D721Med (cell line): ENCODE results near the gene YRDC.

Source experiments
- DNase-seq: peaks from one replicate; pipeline ENCODE4 v3.0.0; 2011; ENCODE audit warnings: low spot score; ENCODE audit not compliant: insufficient read length
- FAIRE-seq: peaks from 2 replicates; lab custom pipeline; 2011; peaks lifted over from hg19 to GRCh38; lab: Jason Lieb, UNC
- CTCF ChIP-seq: IDR thresholded peaks from 2 replicates; pipeline ENCODE4 v1.5.1; 2012; ENCODE audit warnings: mild to moderate bottlenecking, control low read depth; ENCODE audit not compliant: insufficient read depth; ENCODE audit errors: missing control alignments

Gene YRDC

DNA sequence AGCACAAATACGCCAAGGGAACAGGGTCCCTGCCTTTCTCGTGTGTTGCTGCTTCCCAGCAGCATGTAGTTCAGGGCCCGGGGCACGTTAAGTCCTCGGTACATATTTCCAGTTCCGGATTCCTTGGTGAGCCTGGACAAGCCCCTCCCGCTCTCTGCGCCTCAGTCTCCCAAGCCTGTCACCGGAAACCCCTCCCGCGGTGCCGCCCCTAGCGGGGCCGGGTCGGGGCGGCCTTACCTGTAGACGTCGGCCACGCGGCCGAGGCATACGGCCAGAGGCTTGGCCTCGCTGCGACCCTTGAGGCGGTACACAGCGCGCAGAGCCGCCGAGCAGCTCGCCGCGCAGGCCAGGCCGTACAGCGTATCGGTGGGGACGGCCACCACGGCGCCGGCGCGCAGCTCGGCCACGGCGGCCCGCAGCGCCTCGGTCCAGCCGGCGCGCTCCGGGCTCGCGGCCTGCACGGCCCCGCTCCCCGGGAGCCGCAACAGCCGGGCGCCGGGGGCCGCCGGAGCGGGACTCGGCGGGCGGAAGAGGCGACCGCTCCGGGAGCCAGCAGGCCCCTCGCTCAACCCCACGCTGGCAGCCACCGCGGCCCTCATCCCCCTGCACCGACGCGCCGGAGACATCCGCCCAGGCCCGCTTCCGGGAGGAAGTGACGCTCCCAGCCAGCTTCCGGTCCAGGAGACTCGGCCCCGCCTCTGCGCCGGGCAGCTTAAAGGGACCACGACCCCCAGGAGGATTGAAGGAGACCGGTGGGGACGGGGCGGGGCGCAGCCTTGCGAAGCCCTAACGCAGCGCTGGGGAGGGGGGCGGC is at the start of gene YRDC, which contains the start of gene C1orf122:
Gene YRDC, minus strand, starts transcription at position 654 of the 814 bp plus-strand sequence. Its CDS starts 28 bp downstream, at position 626.
Gene C1orf122, plus strand, starts transcription at position 236 of the 814 bp plus-strand sequence. CDS start 615 bp downstream, outside the sequence.
- FAIRE-seq (no peak), DNase-seq (peak; percentile 95)
- no peak for TF ChIP-seq CTCF

- no peak for TF ChIP-seq CTCF
- no peak for DNase-seq
- FAIRE-seq, result no peak
These were observed 46.4 kb upstream of the YRDC start for GRCh38 chr1:37854406-37854805.

DNA sequence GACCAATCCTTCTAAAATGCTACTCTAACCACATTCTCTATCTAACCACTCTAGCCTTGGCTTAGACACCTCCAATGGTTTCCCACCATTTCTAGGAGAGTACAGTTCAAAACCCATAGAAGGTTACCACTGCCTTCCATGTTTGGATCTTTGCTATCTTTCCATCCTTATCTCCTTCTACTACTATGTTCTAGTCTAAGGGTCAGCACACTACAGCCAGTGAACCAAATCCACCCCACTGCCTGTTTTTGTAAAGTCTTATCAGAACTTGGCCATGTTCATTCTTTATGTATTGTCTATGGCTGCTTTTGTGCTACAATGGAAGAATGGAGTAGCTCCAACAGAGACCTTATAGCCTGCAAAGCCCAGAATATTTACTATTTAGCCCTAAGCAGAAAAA is 45.1 kb upstream of the YRDC start:
- no peak for TF ChIP-seq CTCF
- no peak for DNase-seq
- no peak for FAIRE-seq

DNA sequence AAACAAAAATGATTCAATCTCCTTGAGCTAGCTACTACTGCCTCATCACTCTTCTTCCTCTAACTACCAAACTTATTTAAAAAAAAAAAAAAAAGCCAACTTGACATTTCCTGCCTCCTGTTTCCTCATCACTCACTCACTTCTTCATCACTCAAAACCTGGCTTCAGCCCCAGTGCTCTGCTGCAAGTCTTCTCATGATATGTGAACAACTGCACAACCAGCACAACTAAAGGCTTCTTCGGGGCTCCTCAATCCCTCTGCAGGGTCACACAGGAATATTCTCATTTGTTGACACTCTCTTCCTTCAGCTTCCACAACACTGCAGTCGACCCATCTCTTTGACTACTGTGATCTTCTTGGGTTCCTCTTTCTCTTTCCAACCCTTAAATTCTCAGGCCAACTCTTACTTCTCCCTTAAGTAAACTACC is 43.8 kb upstream of the YRDC start:
- no peak for TF ChIP-seq CTCF
- DNase-seq (no peak), FAIRE-seq (no peak)

DNA sequence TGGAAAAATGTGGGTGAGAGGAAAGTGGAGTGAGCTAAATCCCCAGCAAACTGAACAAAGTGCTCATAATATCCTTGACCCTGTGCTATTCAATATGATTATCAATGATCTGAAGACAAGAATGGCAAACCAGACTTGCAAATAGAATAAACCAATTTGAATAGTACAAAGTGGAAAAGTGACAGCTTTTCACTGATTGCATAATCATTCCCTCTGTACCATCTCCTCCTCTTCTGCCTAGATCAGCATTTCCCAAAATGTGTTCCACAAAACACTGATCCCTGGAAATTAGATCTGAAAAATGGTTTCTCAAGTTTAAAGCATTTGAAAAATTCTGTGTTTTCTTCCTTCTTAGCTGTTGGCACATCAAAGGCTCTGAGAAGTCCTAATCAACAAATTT is 43.3 kb upstream of the YRDC start:
- DNase-seq (no peak), FAIRE-seq (no peak)
- no peak for TF ChIP-seq CTCF

DNA sequence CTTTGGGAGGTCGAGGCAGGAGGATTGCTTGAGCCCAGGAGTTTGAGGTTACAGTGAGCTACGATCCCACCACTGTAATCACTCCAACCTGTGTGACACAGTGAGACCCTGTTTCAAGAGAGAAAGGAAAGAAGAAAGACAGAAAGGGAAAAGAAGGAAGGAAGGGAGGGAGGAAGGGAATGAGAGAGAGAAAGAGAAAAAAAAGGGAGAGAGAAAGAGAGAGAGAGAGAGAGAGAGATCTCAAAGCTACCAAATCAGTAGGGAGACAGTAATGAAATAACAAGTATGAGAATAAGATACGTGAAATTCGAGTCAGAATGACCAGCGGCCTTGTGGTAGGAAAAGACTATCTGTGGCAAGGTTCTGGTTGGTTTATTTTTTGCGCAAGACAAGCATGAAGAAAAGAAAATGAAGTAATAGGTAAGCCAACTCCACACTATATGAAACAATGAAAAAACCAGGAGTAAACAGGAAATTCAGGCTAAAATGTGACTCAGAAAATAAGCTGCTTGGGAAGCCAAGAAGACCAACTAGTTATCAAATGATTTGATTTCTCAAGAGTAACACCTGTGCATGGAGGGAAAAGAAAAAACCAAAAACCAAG is 42.4 kb upstream of the YRDC start:
- no peak for TF ChIP-seq CTCF
- FAIRE-seq (no peak), DNase-seq (no peak)

GRCh38 chr1:37849480-37849879 is 41.5 kb upstream of the YRDC start:
- DNase-seq (no peak), FAIRE-seq (no peak)
- no peak for TF ChIP-seq CTCF
